Colonic mucosa (tissue), 4 donors: ENCODE results near the gene OTOP1. TPM values are rescaled to one million over a fixed set of nuclear protein-coding genes. Genes with fewer than 3 reads are reported as not detected.
"Not testable (repeated sequence)": the region's sequence is repeated elsewhere in the genome, so short reads cannot be mapped to it uniquely, and the experiment has no call there.

Experiments used
- DNase-seq: peaks from one replicate; pipeline ENCODE4 v3.0.0-alpha.2; 2020
- H3K27ac ChIP-seq: fragments of 200-600 bp; one replicate; pipeline ENCODE4 v1.8.0; 2021
- H3K27me3 ChIP-seq: fragments of 200-600 bp; one replicate; pipeline ENCODE4 v1.8.0; 2021
- H3K36me3 ChIP-seq: fragments of 200-600 bp; one replicate; pipeline ENCODE4 v1.8.0; 2021
- H3K4me1 ChIP-seq: fragments of 200-600 bp; one replicate; pipeline ENCODE4 v1.8.0; 2021; ENCODE audit warnings: mild to moderate bottlenecking
- H3K4me3 ChIP-seq: fragments of 200-600 bp; one replicate; pipeline ENCODE4 v1.8.0; 2021
- H3K9ac ChIP-seq, 2 donors: one replicate each; pipeline ENCODE4 v1.7.0; 2013; ENCODE audit warnings: control low read depth in 2 of 2, low read depth in 2 of 2, low read length in 2 of 2
- H3K9me3 ChIP-seq: fragments of 200-600 bp; one replicate; pipeline ENCODE4 v1.8.0; 2021
- CTCF ChIP-seq: fragments of 200-600 bp; IDR thresholded peaks from one replicate; pipeline ENCODE4 v1.8.0; 2022; ENCODE audit warnings: antibody characterized with exemption, mild to moderate bottlenecking
- intact Hi-C: fragments of 100-400 bp; cut with DNase I; formaldehyde crosslinking; loops from one replicate; pipeline ENCODE4 v1.14.1; 2022
- total RNA-seq, 2 donors: library from RNA; stranded (reverse); fragmentation: NEBNext Ultra II Directional in 1 of 2; extraction: Animal tissue kit (Norgen Biotek cat#: 25700) in 1 of 2; gene quantifications; one replicate each; pipeline ENCODE4 v1.2.1, GENCODE V29; 2021
- donor health status: healthy.
- donor health status: DM: no; HTN: no; CAD: no.
- donor health status: DM: no; HTN: no; CAD: no.

OTOP1 gene
- total RNA-seq, 2 donors from 2014 or later = not detected

GRCh38 chr4:4185528-4185927, 41.2 kb downstream of the OTOP1 start:
- H3K4me1 ChIP-seq = no peaks in the 10 kb centered on the region
- no peak for DNase-seq
- no peaks in the 10 kb centered on the region for H3K36me3 ChIP-seq
- H3K9ac ChIP-seq = no peak overlapping the region
- H3K4me3 ChIP-seq = no peak overlapping the region
- no peak for TF ChIP-seq CTCF
- H3K27me3 ChIP-seq = no peaks in the 10 kb centered on the region
- intact Hi-C loops = no loop called here
- no peak overlapping the region for H3K27ac ChIP-seq
- no peaks in the 10 kb centered on the region for H3K9me3 ChIP-seq

- no peaks in the 10 kb centered on the region for H3K36me3 ChIP-seq
- no peaks in the 10 kb centered on the region for H3K27me3 ChIP-seq
- no peak overlapping the region for H3K27ac ChIP-seq
- intact Hi-C loops = no loop called here
- H3K9me3 ChIP-seq = no peaks in the 10 kb centered on the region
- TF ChIP-seq CTCF = peak; percentile 59
- no peak overlapping the region for H3K4me3 ChIP-seq
- DNase-seq = no peak
- no peaks in the 10 kb centered on the region for H3K4me1 ChIP-seq
- no peak overlapping the region for H3K9ac ChIP-seq
Observed at GRCh38 chr4:4182835-4183568, 43.7 kb downstream of the OTOP1 start.

GRCh38 chr4:4170596-4171150, 56.1 kb downstream of the OTOP1 start:
- H3K4me1 ChIP-seq = no peaks in the 10 kb centered on the region
- TF ChIP-seq CTCF = no peak
- H3K27ac ChIP-seq = no peak overlapping the region
- H3K27me3 ChIP-seq = no peaks in the 10 kb centered on the region
- no peaks in the 10 kb centered on the region for H3K9me3 ChIP-seq
- no peak overlapping the region for H3K4me3 ChIP-seq
- no peak overlapping the region for H3K9ac ChIP-seq
- DNase-seq = no peak
- no peaks in the 10 kb centered on the region for H3K36me3 ChIP-seq
- intact Hi-C loops = no loop called here

GRCh38 chr4:4167981-4168780, 58.5 kb downstream of the OTOP1 start:
- H3K4me3 ChIP-seq, H3K27me3 ChIP-seq, H3K4me1 ChIP-seq, H3K9me3 ChIP-seq, H3K9ac ChIP-seq, intact Hi-C loops, DNase-seq, H3K27ac ChIP-seq, H3K36me3 ChIP-seq: not testable (repeated sequence)

- H3K4me3 ChIP-seq, H3K27ac ChIP-seq, H3K36me3 ChIP-seq, H3K9me3 ChIP-seq, H3K4me1 ChIP-seq, H3K27me3 ChIP-seq, intact Hi-C loops, H3K9ac ChIP-seq: not testable (repeated sequence)
- DNase-seq = peak; percentile 20
Observed at GRCh38 chr4:4166986-4167385, 59.7 kb downstream of the OTOP1 start.

- H3K27me3 ChIP-seq, DNase-seq, H3K4me1 ChIP-seq, H3K9me3 ChIP-seq, H3K4me3 ChIP-seq, H3K27ac ChIP-seq, H3K36me3 ChIP-seq, H3K9ac ChIP-seq, intact Hi-C loops: not testable (repeated sequence)
Observed at GRCh38 chr4:4165701-4166392, 60.9 kb downstream of the OTOP1 start.

GRCh38 chr4:4164532-4165173, 62.1 kb downstream of the OTOP1 start:
- H3K9me3 ChIP-seq, H3K36me3 ChIP-seq, H3K4me3 ChIP-seq, H3K27me3 ChIP-seq, intact Hi-C loops, H3K4me1 ChIP-seq, H3K9ac ChIP-seq, DNase-seq, H3K27ac ChIP-seq: not testable (repeated sequence)

GRCh38 chr4:4162186-4162585, 64.5 kb downstream of the OTOP1 start:
- H3K27ac ChIP-seq, H3K9me3 ChIP-seq, H3K4me1 ChIP-seq, H3K9ac ChIP-seq, H3K36me3 ChIP-seq, DNase-seq, H3K4me3 ChIP-seq, H3K27me3 ChIP-seq, intact Hi-C loops: not testable (repeated sequence)

GRCh38 chr4:4160956-4161665, 65.6 kb downstream of the OTOP1 start:
- DNase-seq, H3K9me3 ChIP-seq, intact Hi-C loops, H3K27me3 ChIP-seq, H3K4me3 ChIP-seq, H3K36me3 ChIP-seq, H3K27ac ChIP-seq, H3K4me1 ChIP-seq, H3K9ac ChIP-seq: not testable (repeated sequence)
